K562 (cell line): ENCODE measurements around the gene PDGFD. TPM values are rescaled to one million over a fixed set of nuclear protein-coding genes. Genes with fewer than 3 reads are reported as not detected.

Source experiments
- ATAC-seq: fragments of 200-7000 bp; cut with Tn5 transposase; 3 replicates; pipeline ENCODE4 v1.9.1; 2020; ENCODE audit warnings: moderate library complexity
- BruUV-seq: library from RNA; stranded (reverse); fragments of 400-500 nt; replicated peaks from 2 replicates; lab custom pipeline; 2021; lab: Mats Ljungman, UMichigan
- CTCF ChIA-PET: fragments of 300-600 bp; formaldehyde crosslinking; extraction: SDS; loops from one replicate; lab custom pipeline; 2021; ENCODE audit warnings: low intra/inter-chr PET ratio; lab: Yijun Ruan, JAX
- POLR2A ChIA-PET: fragments of 300-600, 350-650 bp; sonication (Branson Sonifier 250); formaldehyde crosslinking; extraction: SDS; loops from one replicate; lab custom pipeline; 2021; ENCODE audit warnings: antibody characterized with exemption, inconsistent platforms; lab: Yijun Ruan, JAX
- DNase-seq, 4 experiments: peaks; one replicate each; pipeline versions ENCODE4 v3.0.0 to v3.0.0-alpha.2; 2011 to 2018; ENCODE audit warnings: low spot score in 3 of 4, mixed read lengths in 3 of 4; ENCODE audit errors: extremely low read depth in 1 of 4
- FAIRE-seq: peaks from 2 replicates; lab custom pipeline; 2011; peaks lifted over from hg19 to GRCh38; lab: Jason Lieb, UNC
- H2AFZ ChIP-seq: 2 replicates; pipeline ENCODE4 v1.6.0; 2011; ENCODE audit warnings: low read depth, low read length, control low read depth, inconsistent platforms
- H3K27ac ChIP-seq: fragments of 200-600 bp; 3 replicates; pipeline ENCODE4 v1.8.0; 2011; ENCODE audit warnings: low read depth, mild to moderate bottlenecking, control low read depth, inconsistent platforms, low read length, moderate library complexity, mixed read lengths; ENCODE audit errors: extremely low read depth
- H3K27me3 ChIP-seq, 2 experiments: fragments of 300-600 bp in 1 of 2; 2 replicates in 1 of 2; 3 replicates in 1 of 2; pipeline versions ENCODE4 v1.6.0 to v1.8.0; 2011; ENCODE audit warnings: inconsistent platforms in 2 of 2, low read length in 2 of 2, mild to moderate bottlenecking in 1 of 2, mixed read lengths in 1 of 2, moderate library complexity in 1 of 2; ENCODE audit not compliant: control insufficient read depth in 2 of 2, insufficient read depth in 2 of 2
- H3K36me3 ChIP-seq: fragments of 300-600 bp; 3 replicates; pipeline ENCODE4 v1.8.0; 2011; ENCODE audit warnings: mild to moderate bottlenecking, low read length, inconsistent platforms; ENCODE audit not compliant: control insufficient read depth, insufficient read depth
- H3K4me1 ChIP-seq, 2 experiments: fragments of 200-600 bp in 1 of 2; replicated peaks in 1 of 2; 2 replicates in 1 of 2; 3 replicates in 1 of 2; pipeline versions ENCODE4 v1.5.1 to v1.8.0; 2011; ENCODE audit warnings: inconsistent platforms in 2 of 2, low read length in 2 of 2, mild to moderate bottlenecking in 1 of 2, mixed read lengths in 1 of 2, moderate library complexity in 1 of 2; ENCODE audit not compliant: control insufficient read depth in 2 of 2, insufficient read depth in 2 of 2
- H3K4me2 ChIP-seq: 2 replicates; pipeline ENCODE4 v1.6.1; 2011; ENCODE audit warnings: low read length, control low read depth, inconsistent platforms, mixed read lengths; ENCODE audit not compliant: insufficient read depth
- H3K4me3 ChIP-seq: fragments of 200-600 bp; sonication (generic), shearing (Covaris generic); 2 replicates; pipeline ENCODE4 v1.5.1; 2016; ENCODE audit warnings: control low read depth, inconsistent platforms
- H3K79me2 ChIP-seq: fragments of 200-600 bp; 3 replicates; pipeline ENCODE4 v1.8.0; 2011; ENCODE audit warnings: low read length, inconsistent platforms; ENCODE audit not compliant: control insufficient read depth, insufficient read depth
- H3K9ac ChIP-seq, 2 experiments: 2 replicates each; pipeline versions ENCODE4 v1.6.0 to v1.6.1; 2011; ENCODE audit warnings: low read depth in 2 of 2, low read length in 2 of 2, control low read depth in 1 of 2, inconsistent platforms in 1 of 2, mild to moderate bottlenecking in 1 of 2, mixed read lengths in 1 of 2; ENCODE audit not compliant: insufficient read depth in 1 of 2
- H3K9me1 ChIP-seq: one replicate; pipeline ENCODE4 v1.6.0; 2011; ENCODE audit warnings: inconsistent platforms, mild to moderate bottlenecking, low read length, moderate library complexity; ENCODE audit not compliant: control insufficient read depth, insufficient read depth
- H3K9me3 ChIP-seq: replicated peaks from 2 replicates; pipeline ENCODE4 v1.5.1; 2011; ENCODE audit warnings: low read depth, low read length, inconsistent platforms; ENCODE audit not compliant: control insufficient read depth, insufficient read depth
- H4K20me1 ChIP-seq: replicated peaks from 2 replicates; pipeline ENCODE4 v1.6.1; 2011; ENCODE audit warnings: low read length, inconsistent platforms, mixed read lengths; ENCODE audit not compliant: control insufficient read depth, insufficient read depth
- ATF7 ChIP-seq: fragments of 450-650 bp; IDR thresholded peaks from 2 replicates; pipeline ENCODE4 v1.7.1; 2014; ENCODE audit warnings: mild to moderate bottlenecking, moderate library complexity
- FOSL1 ChIP-seq: fragments of 200-800 bp; sonication (Bioruptor generic); conservative IDR thresholded peaks from 2 replicates; pipeline ENCODE4 v1.6.1; 2016; ENCODE audit warnings: missing genetic modification characterization, missing compliant biosample characterization
- GABPB1 ChIP-seq: sonication (generic); formaldehyde crosslinking; IDR thresholded peaks from 2 replicates; pipeline ENCODE4 v1.8.0; 2022; ENCODE audit warnings: mild to moderate bottlenecking, missing genetic modification reagents
- HDAC6 ChIP-seq: IDR thresholded peaks from 2 replicates; pipeline ENCODE4 v1.6.1; 2012; ENCODE audit warnings: low read depth, mild to moderate bottlenecking, control low read depth, inconsistent platforms, low read length, moderate library complexity
- IRF2 ChIP-seq: sonication (generic); formaldehyde crosslinking; IDR thresholded peaks from 2 replicates; pipeline ENCODE4 v1.8.1; 2022; ENCODE audit warnings: mild to moderate bottlenecking, missing genetic modification reagents
- MXI1 ChIP-seq: IDR thresholded peaks from 2 replicates; pipeline ENCODE4 v1.6.1; 2011; ENCODE audit warnings: low read depth, mild to moderate bottlenecking, improper control_type of control experiment, low read length
- SMAD2 ChIP-seq: fragments of 150-350 bp; IDR thresholded peaks from 2 replicates; pipeline ENCODE4 v1.6.1; 2014; ENCODE audit warnings: low read depth, mild to moderate bottlenecking, low read length
- THRAP3 ChIP-seq: fragments of 450-650 bp; IDR thresholded peaks from 2 replicates; pipeline ENCODE4 v1.6.1; 2016; ENCODE audit warnings: mild to moderate bottlenecking, inconsistent platforms, borderline replicate concordance
- ZNF143 ChIP-seq: sonication (generic); formaldehyde crosslinking; IDR thresholded peaks from 2 replicates; pipeline ENCODE4 v1.9.0; 2022; ENCODE audit warnings: mild to moderate bottlenecking, missing genetic modification reagents
- ZNF518B ChIP-seq: fragments of 250-450 bp; sonication (Bioruptor Pico); IDR thresholded peaks from 2 replicates; pipeline ENCODE4 v1.5.0; 2021; ENCODE audit warnings: mild to moderate bottlenecking, moderate library complexity
- ZNF717 ChIP-seq: fragments of 250-450 bp; sonication (Bioruptor Pico); IDR thresholded peaks from 2 replicates; pipeline ENCODE4 v1.5.0; 2021
- WGBS: fragments of 100-300 bp; shearing (Covaris generic); methylation state at CpG from one replicate; pipeline ENCODE4 v1.1.6; 2016; ENCODE audit warnings: low coverage, mixed read lengths; ENCODE audit not compliant: insufficient coverage; ENCODE audit errors: missing lambda C conversion rate; 5-methylcytosine and 5-hydroxymethylcytosine counted together
- in situ Hi-C: fragments of 300-500 bp; cut with MboI; formaldehyde crosslinking; loops from 4 replicates; pipeline ENCODE4 v1.15.0; 2018; ENCODE audit warnings: inconsistent platforms, mixed read lengths
- intact Hi-C: fragments of 100-400 bp; cut with micrococcal nuclease; formaldehyde crosslinking; loops from 2 replicates; pipeline ENCODE4 v1.14.2; 2022
- polyA plus RNA-seq, 8 experiments: library from polyadenylated mRNA; depleted of rRNA in 4 of 8; stranded (reverse) in 5 of 8; unstranded in 3 of 8; fragments of >200 nt; fragmentation: Nextera tagmentation in 2 of 8; fragmentation: Illumina TruSeq in 1 of 8; extraction: Ambion mirVana in 2 of 8; extraction: Trizol in 1 of 8; gene quantifications; 2 replicates each; pipeline versions ENCODE4 v1.2.1 to v1.2.3, GENCODE V29; 2011 to 2014; ENCODE audit warnings: inconsistent platforms in 1 of 8, missing spikeins in 1 of 8
- total RNA-seq, 7 experiments: library from RNA; depleted of rRNA in 6 of 7; stranded (reverse); fragments of >200 nt in 6 of 7; fragmentation: Illumina TruSeq in 2 of 7; extraction: Trizol in 2 of 7; gene quantifications; 2 replicates each; pipeline versions ENCODE4 v1.2.1 to v1.2.3, GENCODE V29; 2011 to 2021; ENCODE audit warnings: low replicate concordance in 1 of 7
- TF ChIP-seq, protein P1 (sequence below): sonication (generic); formaldehyde crosslinking; IDR thresholded peaks from 2 replicates; pipeline ENCODE4 v1.8.0; 2022; ENCODE audit warnings: mild to moderate bottlenecking, missing genetic modification reagents
- TF ChIP-seq, protein P2 (sequence below): fragments of 450-650 bp; formaldehyde crosslinking; IDR thresholded peaks from 2 replicates; pipeline ENCODE4 v1.4.0; 2020; ENCODE audit warnings: mild to moderate bottlenecking
- TF ChIP-seq, protein P3 (sequence below): fragments of 250-450 bp; sonication (Bioruptor Pico); IDR thresholded peaks from 2 replicates; pipeline ENCODE4 v1.4.0; 2020

The PDGFD gene
- total and polyA plus RNA-seq, 9 of the 15 experiments (the other 6 are each of a cell fraction or from before 2014, with no cell fraction given): 0.11 TPM; not detected in 8

DNA sequence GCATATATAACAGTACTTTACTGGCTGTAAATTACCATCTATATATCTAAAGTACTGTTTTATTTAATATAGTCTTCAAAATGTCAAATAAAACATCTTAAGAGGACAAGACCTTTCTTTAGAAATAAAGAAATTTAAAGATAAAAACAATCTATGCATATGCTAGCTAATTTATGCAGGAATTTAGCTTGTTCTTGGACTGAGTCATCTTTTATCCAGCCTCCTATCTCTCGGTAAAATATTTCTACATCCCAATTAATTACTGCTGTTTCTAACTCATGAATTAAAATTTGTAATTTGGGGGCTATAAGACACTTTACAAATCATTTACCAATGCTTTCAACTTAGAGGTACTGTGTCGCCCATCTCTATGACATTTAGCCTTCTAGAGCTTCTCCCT lies 200.3 kb downstream of the PDGFD start:
- CTCF ChIA-PET: no interaction called here
- H2AFZ ChIP-seq: no peak overlapping the region
- no TSS peak for BruUV-seq
- no peaks in the 10 kb centered on the region for H3K79me2 ChIP-seq
- no peak for FAIRE-seq
- no peak overlapping the region for H3K4me2 ChIP-seq
- 0% methylated on average over 2 of the region's 2 CpGs for WGBS
- H3K9me1 ChIP-seq: no peaks in the 10 kb centered on the region
- no peak overlapping the region for H3K27ac ChIP-seq
- H3K4me3 ChIP-seq: no peak overlapping the region
- no peaks in the 10 kb centered on the region for H3K36me3 ChIP-seq
- in situ Hi-C loops (no loop called here), intact Hi-C loops (no loop called here)
- ATAC-seq: no peak
- H3K27me3 ChIP-seq: no peaks in the 10 kb centered on the region
- no peak for DNase-seq
- POLR2A ChIA-PET: no interaction called here
- no peaks in the 10 kb centered on the region for H3K9me3 ChIP-seq
- H3K4me1 ChIP-seq: no peaks in the 10 kb centered on the region
- H4K20me1 ChIP-seq: no peaks in the 10 kb centered on the region
- H3K9ac ChIP-seq: no peak overlapping the region
- TF ChIP-seq, protein P1, sequence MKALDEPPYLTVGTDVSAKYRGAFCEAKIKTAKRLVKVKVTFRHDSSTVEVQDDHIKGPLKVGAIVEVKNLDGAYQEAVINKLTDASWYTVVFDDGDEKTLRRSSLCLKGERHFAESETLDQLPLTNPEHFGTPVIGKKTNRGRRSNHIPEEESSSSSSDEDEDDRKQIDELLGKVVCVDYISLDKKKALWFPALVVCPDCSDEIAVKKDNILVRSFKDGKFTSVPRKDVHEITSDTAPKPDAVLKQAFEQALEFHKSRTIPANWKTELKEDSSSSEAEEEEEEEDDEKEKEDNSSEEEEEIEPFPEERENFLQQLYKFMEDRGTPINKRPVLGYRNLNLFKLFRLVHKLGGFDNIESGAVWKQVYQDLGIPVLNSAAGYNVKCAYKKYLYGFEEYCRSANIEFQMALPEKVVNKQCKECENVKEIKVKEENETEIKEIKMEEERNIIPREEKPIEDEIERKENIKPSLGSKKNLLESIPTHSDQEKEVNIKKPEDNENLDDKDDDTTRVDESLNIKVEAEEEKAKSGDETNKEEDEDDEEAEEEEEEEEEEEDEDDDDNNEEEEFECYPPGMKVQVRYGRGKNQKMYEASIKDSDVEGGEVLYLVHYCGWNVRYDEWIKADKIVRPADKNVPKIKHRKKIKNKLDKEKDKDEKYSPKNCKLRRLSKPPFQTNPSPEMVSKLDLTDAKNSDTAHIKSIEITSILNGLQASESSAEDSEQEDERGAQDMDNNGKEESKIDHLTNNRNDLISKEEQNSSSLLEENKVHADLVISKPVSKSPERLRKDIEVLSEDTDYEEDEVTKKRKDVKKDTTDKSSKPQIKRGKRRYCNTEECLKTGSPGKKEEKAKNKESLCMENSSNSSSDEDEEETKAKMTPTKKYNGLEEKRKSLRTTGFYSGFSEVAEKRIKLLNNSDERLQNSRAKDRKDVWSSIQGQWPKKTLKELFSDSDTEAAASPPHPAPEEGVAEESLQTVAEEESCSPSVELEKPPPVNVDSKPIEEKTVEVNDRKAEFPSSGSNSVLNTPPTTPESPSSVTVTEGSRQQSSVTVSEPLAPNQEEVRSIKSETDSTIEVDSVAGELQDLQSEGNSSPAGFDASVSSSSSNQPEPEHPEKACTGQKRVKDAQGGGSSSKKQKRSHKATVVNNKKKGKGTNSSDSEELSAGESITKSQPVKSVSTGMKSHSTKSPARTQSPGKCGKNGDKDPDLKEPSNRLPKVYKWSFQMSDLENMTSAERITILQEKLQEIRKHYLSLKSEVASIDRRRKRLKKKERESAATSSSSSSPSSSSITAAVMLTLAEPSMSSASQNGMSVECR: no peak
- TF ChIP-seq SMAD2 (no peak), FOSL1 (tag) (no peak), MXI1 (no peak), ZNF518B (CRISPR knock-in tag) (no peak), HDAC6 (no peak), ZNF143 (CRISPR knock-in tag) (no peak), GABPB1 (no peak), ZNF717 (CRISPR knock-in tag) (no peak), ATF7 (no peak), THRAP3 (no peak), IRF2 (CRISPR knock-in tag) (no peak)
- TF ChIP-seq, protein P2, sequence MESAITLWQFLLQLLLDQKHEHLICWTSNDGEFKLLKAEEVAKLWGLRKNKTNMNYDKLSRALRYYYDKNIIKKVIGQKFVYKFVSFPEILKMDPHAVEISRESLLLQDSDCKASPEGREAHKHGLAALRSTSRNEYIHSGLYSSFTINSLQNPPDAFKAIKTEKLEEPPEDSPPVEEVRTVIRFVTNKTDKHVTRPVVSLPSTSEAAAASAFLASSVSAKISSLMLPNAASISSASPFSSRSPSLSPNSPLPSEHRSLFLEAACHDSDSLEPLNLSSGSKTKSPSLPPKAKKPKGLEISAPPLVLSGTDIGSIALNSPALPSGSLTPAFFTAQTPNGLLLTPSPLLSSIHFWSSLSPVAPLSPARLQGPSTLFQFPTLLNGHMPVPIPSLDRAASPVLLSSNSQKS (CRISPR knock-in tag): no peak
- TF ChIP-seq, protein P3, sequence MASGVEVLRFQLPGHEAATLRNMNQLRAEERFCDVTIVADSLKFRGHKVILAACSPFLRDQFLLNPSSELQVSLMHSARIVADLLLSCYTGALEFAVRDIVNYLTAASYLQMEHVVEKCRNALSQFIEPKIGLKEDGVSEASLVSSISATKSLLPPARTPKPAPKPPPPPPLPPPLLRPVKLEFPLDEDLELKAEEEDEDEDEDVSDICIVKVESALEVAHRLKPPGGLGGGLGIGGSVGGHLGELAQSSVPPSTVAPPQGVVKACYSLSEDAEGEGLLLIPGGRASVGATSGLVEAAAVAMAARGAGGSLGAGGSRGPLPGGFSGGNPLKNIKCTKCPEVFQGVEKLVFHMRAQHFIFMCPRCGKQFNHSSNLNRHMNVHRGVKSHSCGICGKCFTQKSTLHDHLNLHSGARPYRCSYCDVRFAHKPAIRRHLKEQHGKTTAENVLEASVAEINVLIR: no peak
